PC-3 (cell line): ENCODE results near the gene ADAM19.

Source experiments
- CTCF ChIP-seq: fragments of 300-600 bp; sonication (generic); conservative IDR thresholded peaks from 2 replicates; pipeline ENCODE4 v1.5.1; 2017; ENCODE audit warnings: antibody characterized with exemption, low read depth, mild to moderate bottlenecking, low read length
- EZH2 ChIP-seq: fragments of 300-600 bp; sonication (generic); IDR thresholded peaks from one replicate; pipeline ENCODE4 v1.6.1; 2017; ENCODE audit warnings: antibody characterized with exemption, mild to moderate bottlenecking, low read length; ENCODE audit not compliant: unreplicated experiment

DNA sequence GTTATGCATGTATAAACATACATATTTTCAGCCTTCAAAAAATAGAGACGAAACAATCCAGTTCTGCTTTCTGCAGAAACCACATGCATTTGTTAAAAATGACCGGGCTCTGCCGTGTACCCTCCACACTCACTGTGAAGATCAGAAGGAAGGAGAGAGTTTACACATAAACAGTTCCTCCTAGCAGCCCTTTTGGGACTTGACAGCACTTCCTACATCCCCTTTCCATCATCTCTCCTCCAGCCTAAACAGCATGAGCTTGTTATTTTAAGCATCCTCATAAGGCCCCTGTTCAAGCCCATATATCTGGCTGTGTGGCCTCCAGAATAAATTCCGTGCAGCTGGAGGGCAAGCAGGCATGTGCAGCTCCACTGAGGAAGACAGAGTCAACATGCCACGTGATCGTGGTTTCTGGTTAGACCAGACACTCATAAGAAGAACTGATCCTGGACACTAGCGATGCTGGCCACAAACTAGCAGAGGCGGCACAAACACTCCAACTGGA, 73.4 kb downstream of the ADAM19 start:
- TF ChIP-seq CTCF: no peak
- no peak for TF ChIP-seq EZH2
